Measurements from ENCODE around the gene BICC1.

Gene BICC1

GRCh38 chr10:58753425-58753824 lies 240.8 kb downstream of the BICC1 start:
- H3K4me3 ChIP-seq (ENCODE audit: low read length), result no peak overlapping the region
- no peak for TF ChIP-seq ZNF274 (IDR thresholded peaks at IDR 0.05; ENCODE audit: low read depth, low read length)

- no peak overlapping the region for H3K4me3 ChIP-seq (ENCODE audit: low read length)
- TF ChIP-seq ZNF274 (IDR thresholded peaks at IDR 0.05; ENCODE audit: low read depth, low read length), result no peak
Observed at GRCh38 chr10:58754469-58755339, 242.0 kb downstream of the BICC1 start.

GRCh38 chr10:58755340-58755610 lies 242.6 kb downstream of the BICC1 start:
- TF ChIP-seq ZNF274 (IDR thresholded peaks at IDR 0.05; ENCODE audit: low read depth, low read length), result no peak
- H3K4me3 ChIP-seq (ENCODE audit: low read length), result no peak overlapping the region

- H3K4me3 ChIP-seq (ENCODE audit: low read length), result no peak overlapping the region
Observed at GRCh38 chr10:58755677-58756076, 243.0 kb downstream of the BICC1 start.

GRCh38 chr10:58756130-58756719 lies 243.6 kb downstream of the BICC1 start:
- TF ChIP-seq ZNF274 (IDR thresholded peaks at IDR 0.05; ENCODE audit: low read depth, low read length), result no peak
- H3K4me3 ChIP-seq (ENCODE audit: low read length), result no peak overlapping the region

More at GRCh38 chr10:58755677-58756076, 243.0 kb downstream of the BICC1 start:
- TF ChIP-seq ZNF274 (IDR thresholded peaks at IDR 0.05; ENCODE audit: low read depth, low read length), result no peak

- TF ChIP-seq ZNF274 (IDR thresholded peaks at IDR 0.05; ENCODE audit: low read depth, low read length), result no peak
- no peak overlapping the region for H3K4me3 ChIP-seq (ENCODE audit: low read length)
Observed at GRCh38 chr10:58757352-58758065, 244.8 kb downstream of the BICC1 start.

- no peak overlapping the region for H3K4me3 ChIP-seq (ENCODE audit: low read length)
- TF ChIP-seq ZNF274 (IDR thresholded peaks at IDR 0.05; ENCODE audit: low read depth, low read length), result no peak
Observed at GRCh38 chr10:58758321-58758720, 245.6 kb downstream of the BICC1 start.

GRCh38 chr10:58764087-58764747 lies 251.5 kb downstream of the BICC1 start:
- TF ChIP-seq ZNF274 (IDR thresholded peaks at IDR 0.05; ENCODE audit: low read depth, low read length), result no peak
- H3K4me3 ChIP-seq (ENCODE audit: low read length), result no peak overlapping the region

GRCh38 chr10:58765910-58766309 lies 253.2 kb downstream of the BICC1 start:
- H3K4me3 ChIP-seq (ENCODE audit: low read length), result no peak overlapping the region
- no peak for TF ChIP-seq ZNF274 (IDR thresholded peaks at IDR 0.05; ENCODE audit: low read depth, low read length)

GRCh38 chr10:58767652-58768051 lies 255.0 kb downstream of the BICC1 start:
- no peak for TF ChIP-seq ZNF274 (IDR thresholded peaks at IDR 0.05; ENCODE audit: low read depth, low read length)
- no peak overlapping the region for H3K4me3 ChIP-seq (ENCODE audit: low read length)

GRCh38 chr10:58771863-58772262 lies 259.2 kb downstream of the BICC1 start:
- no peak for TF ChIP-seq ZNF274 (IDR thresholded peaks at IDR 0.05; ENCODE audit: low read depth, low read length)

GRCh38 chr10:58772758-58773157 lies 260.1 kb downstream of the BICC1 start:
- no peak overlapping the region for H3K4me3 ChIP-seq (ENCODE audit: low read length)
- TF ChIP-seq ZNF274 (IDR thresholded peaks at IDR 0.05; ENCODE audit: low read depth, low read length), result no peak

More at GRCh38 chr10:58771863-58772262, 259.2 kb downstream of the BICC1 start:
- no peak overlapping the region for H3K4me3 ChIP-seq (ENCODE audit: low read length)

GRCh38 chr10:58773341-58773740 lies 260.7 kb downstream of the BICC1 start:
- no peak for TF ChIP-seq ZNF274 (IDR thresholded peaks at IDR 0.05; ENCODE audit: low read depth, low read length)
- no peak overlapping the region for H3K4me3 ChIP-seq (ENCODE audit: low read length)

GRCh38 chr10:58773944-58774343 lies 261.3 kb downstream of the BICC1 start:
- no peak for TF ChIP-seq ZNF274 (IDR thresholded peaks at IDR 0.05; ENCODE audit: low read depth, low read length)
- H3K4me3 ChIP-seq (ENCODE audit: low read length), result no peak overlapping the region
